Neural progenitor cell (in vitro differentiated cells): ENCODE results near the gene TPCN1. TPM values are rescaled to one million over a fixed set of nuclear protein-coding genes. Genes with fewer than 3 reads are reported as not detected.
A peak's percentile ranks its signal among the peaks of the same experiment; 100 is the strongest.

Experiments
- DNase-seq: peaks from one replicate; pipeline ENCODE4 v3.0.0-alpha.2; 2016; ENCODE audit warnings: low spot score
- H2AFZ ChIP-seq: fragments of 200-600 bp; sonication (generic); replicated peaks from 2 replicates; pipeline ENCODE4 v1.6.1; 2016; ENCODE audit warnings: antibody characterized with exemption
- H3F3A ChIP-seq: fragments of 200-600 bp; sonication (generic); 2 replicates; pipeline ENCODE4 v1.6.1; 2016; ENCODE audit warnings: antibody characterized with exemption, low read depth
- H3K27ac ChIP-seq: fragments of 200-600 bp; sonication (generic); 2 replicates; pipeline ENCODE4 v1.5.1; 2016; ENCODE audit warnings: mild to moderate bottlenecking
- H3K27me3 ChIP-seq: fragments of 200-600 bp; sonication (generic); 2 replicates; pipeline ENCODE4 v1.6.1; 2016; ENCODE audit warnings: mild to moderate bottlenecking, moderate library complexity
- H3K36me3 ChIP-seq: fragments of 200-600 bp; sonication (generic); 2 replicates; pipeline ENCODE4 v1.5.1; 2016
- H3K4me1 ChIP-seq: fragments of 200-600 bp; sonication (generic); 2 replicates; pipeline ENCODE4 v1.6.1; 2016; ENCODE audit warnings: mixed run types
- H3K4me2 ChIP-seq: fragments of 200-600 bp; sonication (generic); 2 replicates; pipeline ENCODE4 v1.6.1; 2016
- H3K4me3 ChIP-seq: fragments of 200-600 bp; sonication (generic); 2 replicates; pipeline ENCODE4 v1.5.1; 2016
- H3K79me2 ChIP-seq: fragments of 200-600 bp; sonication (generic); 2 replicates; pipeline ENCODE4 v1.6.1; 2016; ENCODE audit warnings: low read depth
- H3K9ac ChIP-seq: fragments of 200-600 bp; sonication (generic); 2 replicates; pipeline ENCODE4 v1.6.1; 2016
- H3K9me3 ChIP-seq: fragments of 200-600 bp; sonication (generic); 2 replicates; pipeline ENCODE4 v1.5.1; 2016; ENCODE audit warnings: low read depth
- H4K20me1 ChIP-seq: fragments of 200-600 bp; sonication (generic); 2 replicates; pipeline ENCODE4 v1.6.1; 2016; ENCODE audit warnings: low read depth
- H3K27ac Mint-ChIP-seq: 3 replicates; pipeline ENCODE4 v1.8.0; 2021; ENCODE audit warnings: mixed read lengths
- H3K27me3 Mint-ChIP-seq: 2 replicates; pipeline ENCODE4 v1.8.0; 2022; ENCODE audit warnings: low read depth, mild to moderate bottlenecking, inconsistent platforms, moderate library complexity, mixed read lengths; ENCODE audit not compliant: insufficient read depth
- H3K36me3 Mint-ChIP-seq: 3 replicates; pipeline ENCODE4 v1.8.0; 2021; ENCODE audit warnings: mixed read lengths
- H3K4me1 Mint-ChIP-seq: 3 replicates; pipeline ENCODE4 v1.8.0; 2021; ENCODE audit warnings: mixed read lengths
- H3K4me3 Mint-ChIP-seq: 3 replicates; pipeline ENCODE4 v1.8.0; 2021; ENCODE audit warnings: mild to moderate bottlenecking, moderate library complexity, mixed read lengths
- H3K9me3 Mint-ChIP-seq: 3 replicates; pipeline ENCODE4 v1.8.0; 2020; ENCODE audit warnings: mixed read lengths
- CTCF ChIP-seq: fragments of 200-600 bp; sonication (generic); IDR thresholded peaks from 2 replicates; pipeline ENCODE4 v1.5.1; 2017; ENCODE audit warnings: antibody characterized with exemption, mild to moderate bottlenecking
- EZH2 ChIP-seq: fragments of 200-600 bp; sonication (generic); IDR thresholded peaks from 2 replicates; pipeline ENCODE4 v1.6.1; 2017; ENCODE audit warnings: antibody characterized with exemption, mild to moderate bottlenecking, moderate library complexity
- EZH2phosphoT487 ChIP-seq: fragments of 200-600 bp; sonication (generic); IDR thresholded peaks from 2 replicates; pipeline ENCODE4 v1.6.1; 2017; ENCODE audit warnings: antibody characterized with exemption
- total RNA-seq: library from RNA; depleted of rRNA; stranded (reverse); fragments of >200 nt; gene quantifications from 2 replicates; pipeline ENCODE4 v1.2.3, GENCODE V29; 2015; ENCODE audit warnings: low replicate concordance

TPCN1 gene
- total RNA-seq, 1 donor from 2014 or later: 12.2 TPM

- H3K27me3 Mint-ChIP-seq: peaks cover 2% of the 10 kb centered on the region
- DNase-seq: no peak
- peaks cover 4% of the 10 kb centered on the region for H3K36me3 Mint-ChIP-seq
These were observed 85.1 kb downstream of the TPCN1 start for GRCh38 chr12:113306382-113306781.

GRCh38 chr12:113310489-113310888 is 89.2 kb downstream of the TPCN1 start:
- Mint-ChIP-seq H3K27ac (no peak overlapping the region), H3K36me3 (peaks cover 8% of the 10 kb centered on the region), H3K4me1 (peaks cover 8% of the 10 kb centered on the region), H3K9me3 (no peaks in the 10 kb centered on the region), H3K4me3 (no peak overlapping the region), H3K27me3 (peaks cover 8% of the 10 kb centered on the region)
- TF ChIP-seq EZH2phosphoT487: no peak
- no peak for TF ChIP-seq EZH2
- TF ChIP-seq CTCF: peak; percentile 16
- Histone ChIP-seq H2AFZ (no peak overlapping the region), H3K9ac (no peak overlapping the region), H3K4me3 (no peak overlapping the region), H4K20me1 (no peaks in the 10 kb centered on the region), H3K27me3 (no peaks in the 10 kb centered on the region), H3K79me2 (no peaks in the 10 kb centered on the region), H3K9me3 (no peaks in the 10 kb centered on the region), H3F3A (peaks cover 4% of the 10 kb centered on the region), H3K27ac (no peak overlapping the region), H3K36me3 (no peaks in the 10 kb centered on the region), H3K4me2 (no peak overlapping the region), H3K4me1 (peaks cover 8% of the 10 kb centered on the region)
- no peak for DNase-seq

More at GRCh38 chr12:113306382-113306781, 85.1 kb downstream of the TPCN1 start:
- no peaks in the 10 kb centered on the region for H3K79me2 ChIP-seq
- no peak overlapping the region for H2AFZ ChIP-seq
- Mint-ChIP-seq H3K27ac (peak overlapping the region; percentile 76), H3K4me1 (peaks cover 21% of the 10 kb centered on the region), H3K9me3 (no peaks in the 10 kb centered on the region), H3K4me3 (no peak overlapping the region)
- H3K4me1 ChIP-seq: peaks cover 21% of the 10 kb centered on the region
- no peak overlapping the region for H3K9ac ChIP-seq
- H3K4me2 ChIP-seq: peak overlapping the region; percentile 35
- H3K4me3 ChIP-seq: no peak overlapping the region
- H3K27me3 ChIP-seq: no peaks in the 10 kb centered on the region
- no peaks in the 10 kb centered on the region for H4K20me1 ChIP-seq
- no peaks in the 10 kb centered on the region for H3K9me3 ChIP-seq
- no peak overlapping the region for H3K27ac ChIP-seq
- no peaks in the 10 kb centered on the region for H3K36me3 ChIP-seq
- TF ChIP-seq EZH2: no peak
- TF ChIP-seq EZH2phosphoT487: no peak
- no peak for TF ChIP-seq CTCF
- peaks cover 29% of the 10 kb centered on the region for H3F3A ChIP-seq

- Histone ChIP-seq H3K9me3 (no peaks in the 10 kb centered on the region), H3K4me1 (peaks cover under 1% of the 10 kb centered on the region), H4K20me1 (no peaks in the 10 kb centered on the region), H3K4me3 (no peak overlapping the region), H3F3A (peaks cover 18% of the 10 kb centered on the region), H2AFZ (no peak overlapping the region), H3K27ac (no peak overlapping the region), H3K4me2 (no peak overlapping the region), H3K36me3 (no peaks in the 10 kb centered on the region), H3K27me3 (no peaks in the 10 kb centered on the region), H3K79me2 (no peaks in the 10 kb centered on the region), H3K9ac (no peak overlapping the region)
- peaks cover 11% of the 10 kb centered on the region for H3K27me3 Mint-ChIP-seq
- peaks cover 4% of the 10 kb centered on the region for H3K4me1 Mint-ChIP-seq
- no peak overlapping the region for H3K27ac Mint-ChIP-seq
- no peak overlapping the region for H3K4me3 Mint-ChIP-seq
- no peak for DNase-seq
- TF ChIP-seq EZH2phosphoT487 (no peak), CTCF (no peak), EZH2 (no peak)
- H3K9me3 Mint-ChIP-seq: no peaks in the 10 kb centered on the region
- peaks cover 14% of the 10 kb centered on the region for H3K36me3 Mint-ChIP-seq
These were observed 92.9 kb downstream of the TPCN1 start for GRCh38 chr12:113314121-113314529.
